Measurements from ENCODE around the gene SLC6A19. TPM values are rescaled to one million over a fixed set of nuclear protein-coding genes. Genes with fewer than 3 reads are reported as not detected.

The SLC6A19 gene
- total and polyA plus RNA-seq, 9 of the 15 experiments (the other 6 are each of a cell fraction or from before 2014, with no cell fraction given) = 0.03 to 1.6 (median 0.59) TPM

DNA sequence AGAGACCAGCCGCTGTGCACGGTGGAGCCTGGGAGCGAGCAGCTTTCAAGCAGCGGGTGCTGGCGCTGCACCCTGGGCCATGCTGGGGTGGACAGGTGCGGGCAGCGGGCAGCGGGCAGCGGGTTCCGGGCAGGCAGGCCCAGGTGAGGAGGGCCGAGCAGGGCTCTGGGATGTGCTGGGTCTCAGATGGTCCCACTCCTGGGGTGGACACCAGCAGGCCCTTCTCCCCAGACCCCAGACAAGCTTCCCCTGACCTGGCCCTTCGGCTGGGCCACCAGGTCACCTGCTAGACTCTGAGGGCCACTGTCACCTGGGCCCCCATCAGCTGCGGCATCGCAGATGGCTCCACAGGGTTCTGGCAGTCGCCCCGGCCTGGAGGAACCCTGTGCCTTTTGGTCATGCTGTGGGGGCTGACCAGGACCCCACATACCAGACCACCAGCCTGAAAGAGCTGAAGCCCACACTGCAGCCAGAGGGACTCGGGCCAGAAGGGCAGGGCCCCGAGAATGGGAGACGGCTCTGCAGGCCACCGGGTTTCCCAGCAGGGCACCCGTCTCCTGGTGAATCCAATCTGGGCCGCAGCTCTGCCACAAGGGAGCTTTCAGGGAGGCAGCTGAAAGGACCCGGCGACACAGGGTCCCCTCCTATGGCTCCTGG is 2.0 kb downstream of the SLC6A19 start:
- Histone ChIP-seq H3K9me3 (replicated peaks; ENCODE audit: control insufficient read depth, insufficient read depth, low read depth, low read length) (no peaks in the 10 kb centered on the region), H3K4me2 (ENCODE audit: insufficient read depth, low read length) (no peak overlapping the region), H3K9me1 (ENCODE audit: control insufficient read depth, insufficient read depth, low read length) (no peaks in the 10 kb centered on the region), H3K4me1 (replicated peaks in 1 of 2; ENCODE audit: control insufficient read depth in 2 of 2, insufficient read depth in 2 of 2, low read length in 2 of 2) (peaks cover 38 to 85% of the 10 kb centered on the region in 2 experiments), H3K4me3 (no peak overlapping the region), H3K9ac (ENCODE audit: insufficient read depth in 1 of 2, low read depth in 2 of 2, low read length in 2 of 2) (no peak overlapping the region), H2AFZ (ENCODE audit: low read depth, low read length) (no peak overlapping the region), H3K36me3 (ENCODE audit: control insufficient read depth, insufficient read depth, low read length) (no peaks in the 10 kb centered on the region), H3K27ac (ENCODE audit: extremely low read depth, low read depth, low read length) (no peak overlapping the region), H3K79me2 (ENCODE audit: control insufficient read depth, insufficient read depth, low read length) (no peaks in the 10 kb centered on the region; the same call in 2 of the 3 replicates), H4K20me1 (replicated peaks; ENCODE audit: control insufficient read depth, insufficient read depth, low read length) (0 out of 2 replicates have a peak, but pooled peaks cover 5% of the 10 kb centered on the region), H3K27me3 (ENCODE audit: control insufficient read depth in 2 of 2, insufficient read depth in 2 of 2, low read length in 2 of 2) (peaks cover 0 to 26% of the 10 kb centered on the region in 2 experiments; a peak in 3 of 5 replicates)
- no peak for FAIRE-seq
- in situ Hi-C loops (cut with MboI) (no loop called here), intact Hi-C loops (cut with micrococcal nuclease) (no loop called here)
- no TSS peak for BruUV-seq (replicated peaks)
- ATAC-seq = no peak
- TF ChIP-seq NFRKB (IDR thresholded peaks at IDR 0.05; ENCODE audit: low read depth) (no peak), NR2C1 (IDR thresholded peaks at IDR 0.05) (no peak), NR2C1 (tag; IDR thresholded peaks at IDR 0.05) (no peak), ZNF507 (tag; conservative IDR thresholded peaks at IDR 0.05) (no peak), TEAD1 (CRISPR knock-in tag; IDR thresholded peaks at IDR 0.05) (no peak), HNRNPUL1 (IDR thresholded peaks at IDR 0.05; ENCODE audit: low read length) (no peak), HLTF (IDR thresholded peaks at IDR 0.05) (no peak), FOXK2 (conservative IDR thresholded peaks at IDR 0.05 in 1 of 2, IDR thresholded peaks at IDR 0.05 in 1 of 2; ENCODE audit: low read depth in 2 of 2) (no peak)
- TF ChIP-seq, protein P1, sequence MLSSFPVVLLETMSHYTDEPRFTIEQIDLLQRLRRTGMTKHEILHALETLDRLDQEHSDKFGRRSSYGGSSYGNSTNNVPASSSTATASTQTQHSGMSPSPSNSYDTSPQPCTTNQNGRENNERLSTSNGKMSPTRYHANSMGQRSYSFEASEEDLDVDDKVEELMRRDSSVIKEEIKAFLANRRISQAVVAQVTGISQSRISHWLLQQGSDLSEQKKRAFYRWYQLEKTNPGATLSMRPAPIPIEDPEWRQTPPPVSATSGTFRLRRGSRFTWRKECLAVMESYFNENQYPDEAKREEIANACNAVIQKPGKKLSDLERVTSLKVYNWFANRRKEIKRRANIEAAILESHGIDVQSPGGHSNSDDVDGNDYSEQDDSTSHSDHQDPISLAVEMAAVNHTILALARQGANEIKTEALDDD (IDR thresholded peaks at IDR 0.05) = no peak
- TF ChIP-seq, protein P2, sequence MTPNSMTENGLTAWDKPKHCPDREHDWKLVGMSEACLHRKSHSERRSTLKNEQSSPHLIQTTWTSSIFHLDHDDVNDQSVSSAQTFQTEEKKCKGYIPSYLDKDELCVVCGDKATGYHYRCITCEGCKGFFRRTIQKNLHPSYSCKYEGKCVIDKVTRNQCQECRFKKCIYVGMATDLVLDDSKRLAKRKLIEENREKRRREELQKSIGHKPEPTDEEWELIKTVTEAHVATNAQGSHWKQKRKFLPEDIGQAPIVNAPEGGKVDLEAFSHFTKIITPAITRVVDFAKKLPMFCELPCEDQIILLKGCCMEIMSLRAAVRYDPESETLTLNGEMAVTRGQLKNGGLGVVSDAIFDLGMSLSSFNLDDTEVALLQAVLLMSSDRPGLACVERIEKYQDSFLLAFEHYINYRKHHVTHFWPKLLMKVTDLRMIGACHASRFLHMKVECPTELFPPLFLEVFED (CRISPR knock-in tag; conservative IDR thresholded peaks at IDR 0.05) = no peak
- DNase-seq (ENCODE audit: extremely low read depth in 1 of 4, low spot score in 3 of 4) = no peak
- ChIA-PET CTCF (ENCODE audit: low intra/inter-chr PET ratio) (interaction anchor here (3.0 kb wide), 1 partner anchor 35 kb away, joined by 25 read pairs; no protein-coding TSS in a partner anchor), POLR2A (no interaction called here)
- 68% methylated on average over 23 of the region's 24 CpGs for WGBS (ENCODE audit: insufficient coverage, low coverage, missing lambda C conversion rate)

All from K562 (cell line).